HEK293 (cell line): ENCODE results near the gene PRKCE.

Source experiments
- CTCF ChIA-PET: fragments of 350-600 bp; formaldehyde crosslinking; extraction: SDS; loops from one replicate; lab custom pipeline; 2021; ENCODE audit warnings: antibody characterized with exemption; lab: Yijun Ruan, JAX
- POLR2A ChIA-PET: fragments of 300-600 bp; formaldehyde crosslinking; extraction: SDS; loops from one replicate; lab custom pipeline; 2020; ENCODE audit warnings: antibody characterized with exemption, inconsistent platforms; lab: Yijun Ruan, JAX
- H3K27ac ChIP-seq: fragments of 200-500 bp; sonication (Bioruptor generic); 2 replicates; pipeline ENCODE4 v1.5.1; 2014; ENCODE audit warnings: low read depth, low read length, control low read depth, inconsistent platforms; ENCODE audit errors: extremely low read depth
- H3K36me3 ChIP-seq, 2 experiments: fragments of 200-500 bp in 1 of 2; sonication (Bioruptor generic) in 1 of 2; 1 replicate in 1 of 2; 2 replicates in 1 of 2; pipeline ENCODE4 v1.5.1; 2014 to 2017; ENCODE audit warnings: inconsistent platforms in 2 of 2, low read length in 2 of 2; ENCODE audit not compliant: control insufficient read depth in 2 of 2, insufficient read depth in 1 of 2
- H3K4me1 ChIP-seq: fragments of 200-500 bp; sonication (Bioruptor generic); 2 replicates; pipeline ENCODE4 v1.5.1; 2014; ENCODE audit warnings: mild to moderate bottlenecking, low read length, inconsistent platforms; ENCODE audit not compliant: control insufficient read depth, insufficient read depth
- H3K4me3 ChIP-seq: 2 replicates; pipeline ENCODE4 v1.5.1; 2011; ENCODE audit warnings: low read depth, mild to moderate bottlenecking, control low read depth, low read length, moderate library complexity
- H3K9me3 ChIP-seq: fragments of 200-500 bp; sonication (Bioruptor generic); 2 replicates; pipeline ENCODE4 v1.5.1; 2014; ENCODE audit warnings: low read depth, low read length, inconsistent platforms; ENCODE audit not compliant: control insufficient read depth, insufficient read depth
- ELK4 ChIP-seq: IDR thresholded peaks from 2 replicates; pipeline ENCODE4 v1.6.1; 2011; ENCODE audit warnings: mild to moderate bottlenecking, low read depth, low read length, borderline replicate concordance
- GLIS2 ChIP-seq: fragments of 450-650 bp; formaldehyde crosslinking; IDR thresholded peaks from 2 replicates; pipeline ENCODE4 v1.5.1; 2016; ENCODE audit warnings: missing biosample characterization, missing genetic modification characterization
- KLF17 ChIP-seq: fragments of 450-650 bp; formaldehyde crosslinking; IDR thresholded peaks from 2 replicates; pipeline ENCODE4 v1.5.1; 2016; ENCODE audit warnings: missing biosample characterization, missing genetic modification characterization
- SCRT2 ChIP-seq: fragments of 450-650 bp; formaldehyde crosslinking; IDR thresholded peaks from 2 replicates; pipeline ENCODE4 v1.5.1; 2016; ENCODE audit warnings: missing biosample characterization, missing genetic modification characterization
- ZBTB10 ChIP-seq: fragments of 450-650 bp; formaldehyde crosslinking; IDR thresholded peaks from 2 replicates; pipeline ENCODE4 v1.5.1; 2016; ENCODE audit warnings: missing biosample characterization, missing genetic modification characterization
- ZBTB49 ChIP-seq: fragments of 450-650 bp; formaldehyde crosslinking; IDR thresholded peaks from 2 replicates; pipeline ENCODE4 v1.5.1; 2016; ENCODE audit warnings: missing biosample characterization, missing genetic modification characterization, low read depth
- ZNF335 ChIP-seq: fragments of 450-650 bp; formaldehyde crosslinking; conservative IDR thresholded peaks from 2 replicates; pipeline ENCODE4 v1.5.1; 2016; ENCODE audit warnings: missing biosample characterization, missing genetic modification characterization
- ZNF398 ChIP-seq: fragments of 450-650 bp; formaldehyde crosslinking; IDR thresholded peaks from 2 replicates; pipeline ENCODE4 v1.5.1; 2017; ENCODE audit warnings: missing biosample characterization, missing genetic modification characterization
- ZNF600 ChIP-seq: fragments of 450-650 bp; formaldehyde crosslinking; IDR thresholded peaks from 2 replicates; pipeline ENCODE4 v1.5.1; 2016; ENCODE audit warnings: missing biosample characterization, missing genetic modification characterization
- ZNF692 ChIP-seq: fragments of 450-650 bp; formaldehyde crosslinking; IDR thresholded peaks from 2 replicates; pipeline ENCODE4 v1.5.1; 2016; ENCODE audit warnings: missing biosample characterization, missing genetic modification characterization
- ZNF777 ChIP-seq: fragments of 450-650 bp; formaldehyde crosslinking; IDR thresholded peaks from 2 replicates; pipeline ENCODE4 v1.5.1; 2017; ENCODE audit warnings: missing biosample characterization, missing genetic modification characterization, borderline replicate concordance

The PRKCE gene

GRCh38 chr2:45851576-45852304 is 200.3 kb downstream of the PRKCE start:
- Histone ChIP-seq H3K4me1 (no peaks in the 10 kb centered on the region; the same call in 1 of the 2 replicates), H3K4me3 (no peak overlapping the region), H3K27ac (no peak overlapping the region), H3K36me3 (no peaks in the 10 kb centered on the region), H3K9me3 (no peaks in the 10 kb centered on the region)
- ChIA-PET CTCF (no interaction called here), POLR2A (no interaction called here)
- TF ChIP-seq ZBTB10 (tag by site-specific recombination) (no peak), KLF17 (tag by site-specific recombination) (no peak), ZNF398 (tag by site-specific recombination) (no peak), GLIS2 (tag by site-specific recombination) (no peak), ZNF600 (tag by site-specific recombination) (no peak), SCRT2 (tag by site-specific recombination) (no peak), ZNF335 (tag by site-specific recombination) (no peak), ZNF777 (tag by site-specific recombination) (no peak), ZNF692 (tag by site-specific recombination) (no peak), ZBTB49 (tag by site-specific recombination) (no peak)

- POLR2A ChIA-PET = no interaction called here
- H3K36me3 ChIP-seq = no peaks in the 10 kb centered on the region
- no peak overlapping the region for H3K27ac ChIP-seq
- TF ChIP-seq SCRT2 (tag by site-specific recombination) = peak; percentile 60
- no peak for TF ChIP-seq ELK4
- no peaks in the 10 kb centered on the region for H3K9me3 ChIP-seq
- H3K4me1 ChIP-seq = no peaks in the 10 kb centered on the region; the same call in 1 of the 2 replicates
- CTCF ChIA-PET = no interaction called here
- H3K4me3 ChIP-seq = no peak overlapping the region
Observed at GRCh38 chr2:45852450-45853150, 201.1 kb downstream of the PRKCE start.
